Hematopoietic multipotent progenitor cell treated with erythropoietin and hydrocortisone succinate and interleukin-3 and kit ligand, for 6 days (in vitro differentiated cells): ENCODE data around the gene DDX56.
"Not testable (repeated sequence)": the region's sequence is repeated elsewhere in the genome, so short reads cannot be mapped to it uniquely, and the experiment has no call there.

ENCODE experiments used
- DNase-seq: peaks from one replicate; pipeline ENCODE4 v3.0.0-alpha.2; 2015

Gene DDX56

GRCh38 chr7:44573464-44574286 lies at the start of gene DDX56:
TSS of gene DDX56 (minus strand) at chr7:44573908. CDS start at chr7:44573895, 13 bp downstream.
- DNase-seq, result peak; percentile 99

GRCh38 chr7:44622342-44623151 lies 48.8 kb upstream of the DDX56 start:
- no peak for DNase-seq

- no peak for DNase-seq
Observed at GRCh38 chr7:44621750-44622103, 48.0 kb upstream of the DDX56 start.

GRCh38 chr7:44621034-44621749 lies 47.5 kb upstream of the DDX56 start:
- no peak for DNase-seq

- DNase-seq, result no peak
Observed at GRCh38 chr7:44618753-44619152, 45.0 kb upstream of the DDX56 start.

- DNase-seq, result no peak
Observed at GRCh38 chr7:44618045-44618444, 44.3 kb upstream of the DDX56 start.

GRCh38 chr7:44617225-44617890 lies 43.6 kb upstream of the DDX56 start:
- no peak for DNase-seq

- DNase-seq, result no peak
Observed at GRCh38 chr7:44616545-44616944, 42.8 kb upstream of the DDX56 start.

GRCh38 chr7:44615793-44616192 lies 42.1 kb upstream of the DDX56 start:
- DNase-seq, result no peak

GRCh38 chr7:44615149-44615611 lies 41.5 kb upstream of the DDX56 start:
- DNase-seq, result peak; percentile 49

GRCh38 chr7:44609829-44610228 lies 36.1 kb upstream of the DDX56 start:
- DNase-seq, result no peak

- DNase-seq, result no peak
Observed at GRCh38 chr7:44608916-44609648, 35.4 kb upstream of the DDX56 start.

GRCh38 chr7:44607141-44608068 lies 33.7 kb upstream of the DDX56 start:
- no peak for DNase-seq

GRCh38 chr7:44606341-44607140 lies 32.8 kb upstream of the DDX56 start, which contains the start of gene OGDH:
TSS of gene OGDH (plus strand) at chr7:44606627. CDS start at chr7:44624344, 17,717 bp downstream.
- peak; percentile 99 for DNase-seq

GRCh38 chr7:44604941-44605340 lies 31.2 kb upstream of the DDX56 start:
- DNase-seq, result no peak

GRCh38 chr7:44603193-44603592 lies 29.5 kb upstream of the DDX56 start:
- no peak for DNase-seq

- no peak for DNase-seq
Observed at GRCh38 chr7:44602576-44602910, 28.8 kb upstream of the DDX56 start.

- DNase-seq, result no peak
Observed at GRCh38 chr7:44599222-44599621, 25.5 kb upstream of the DDX56 start.

- DNase-seq, result not testable (repeated sequence)
Observed at GRCh38 chr7:44597181-44597580, 23.5 kb upstream of the DDX56 start.
